Nephron progenitor cell (in vitro differentiated cells): ENCODE results near the gene ANKUB1.

Experiments used
- DNase-seq: peaks from one replicate; pipeline ENCODE4 v3.0.0; 2021
- H3K27ac Mint-ChIP-seq: 2 replicates; pipeline ENCODE4 v1.8.0; 2021; ENCODE audit warnings: mild to moderate bottlenecking, moderate library complexity, mixed read lengths
- H3K27me3 Mint-ChIP-seq: 2 replicates; pipeline ENCODE4 v1.8.0; 2021; ENCODE audit warnings: mild to moderate bottlenecking, low read depth, mixed read lengths; ENCODE audit not compliant: poor library complexity
- H3K36me3 Mint-ChIP-seq: 2 replicates; pipeline ENCODE4 v1.8.0; 2021; ENCODE audit warnings: low read depth, mixed read lengths
- H3K4me1 Mint-ChIP-seq: 2 replicates; pipeline ENCODE4 v1.8.0; 2021; ENCODE audit warnings: mixed read lengths
- H3K4me3 Mint-ChIP-seq: 2 replicates; pipeline ENCODE4 v1.8.0; 2021; ENCODE audit warnings: mild to moderate bottlenecking, moderate library complexity, mixed read lengths
- H3K9me3 Mint-ChIP-seq: 2 replicates; pipeline ENCODE4 v1.8.0; 2021; ENCODE audit warnings: mild to moderate bottlenecking, moderate library complexity, mixed read lengths
- TF ChIP-seq, protein P1 (sequence below): fragments of 200-600 bp; sonication (generic); IDR thresholded peaks from 2 replicates; pipeline ENCODE4 v1.5.0; 2021; ENCODE audit warnings: antibody characterized with exemption

ANKUB1 gene

DNA sequence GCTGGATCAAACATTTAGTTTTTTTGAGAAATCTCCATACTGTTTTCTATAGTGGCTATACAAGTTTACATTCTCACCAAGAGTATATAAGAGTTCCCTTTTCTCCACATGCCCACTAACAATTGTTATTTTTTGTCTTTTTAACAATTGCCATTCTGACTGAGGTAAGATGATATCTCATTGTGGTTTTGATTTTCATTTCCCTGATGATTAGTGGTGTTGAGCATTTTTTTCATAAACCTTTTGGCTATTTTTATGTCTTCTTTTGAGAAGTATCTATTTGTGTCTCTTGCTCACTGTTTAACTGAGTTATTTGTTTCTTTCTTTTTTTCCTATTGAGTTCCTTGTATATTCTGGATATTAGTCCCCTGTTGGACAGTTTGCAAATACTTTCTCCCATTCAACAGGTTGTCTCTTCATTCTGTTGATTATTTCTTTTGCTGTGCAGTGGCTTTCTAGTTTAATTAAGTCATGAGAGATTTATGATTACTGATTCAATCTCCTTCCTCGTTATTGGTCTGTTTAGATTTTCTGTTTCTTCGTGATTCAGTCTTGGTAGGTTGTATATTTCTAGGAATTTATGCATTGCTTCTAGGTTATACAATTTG, 13.9 kb upstream of the ANKUB1 start:
- Mint-ChIP-seq H3K4me1 (no peaks in the 10 kb centered on the region), H3K4me3 (no peak overlapping the region), H3K27me3 (peaks cover 7% of the 10 kb centered on the region), H3K9me3 (peaks cover 6% of the 10 kb centered on the region), H3K27ac (no peak overlapping the region), H3K36me3 (no peaks in the 10 kb centered on the region)
- no peak for DNase-seq
- TF ChIP-seq, protein P1, sequence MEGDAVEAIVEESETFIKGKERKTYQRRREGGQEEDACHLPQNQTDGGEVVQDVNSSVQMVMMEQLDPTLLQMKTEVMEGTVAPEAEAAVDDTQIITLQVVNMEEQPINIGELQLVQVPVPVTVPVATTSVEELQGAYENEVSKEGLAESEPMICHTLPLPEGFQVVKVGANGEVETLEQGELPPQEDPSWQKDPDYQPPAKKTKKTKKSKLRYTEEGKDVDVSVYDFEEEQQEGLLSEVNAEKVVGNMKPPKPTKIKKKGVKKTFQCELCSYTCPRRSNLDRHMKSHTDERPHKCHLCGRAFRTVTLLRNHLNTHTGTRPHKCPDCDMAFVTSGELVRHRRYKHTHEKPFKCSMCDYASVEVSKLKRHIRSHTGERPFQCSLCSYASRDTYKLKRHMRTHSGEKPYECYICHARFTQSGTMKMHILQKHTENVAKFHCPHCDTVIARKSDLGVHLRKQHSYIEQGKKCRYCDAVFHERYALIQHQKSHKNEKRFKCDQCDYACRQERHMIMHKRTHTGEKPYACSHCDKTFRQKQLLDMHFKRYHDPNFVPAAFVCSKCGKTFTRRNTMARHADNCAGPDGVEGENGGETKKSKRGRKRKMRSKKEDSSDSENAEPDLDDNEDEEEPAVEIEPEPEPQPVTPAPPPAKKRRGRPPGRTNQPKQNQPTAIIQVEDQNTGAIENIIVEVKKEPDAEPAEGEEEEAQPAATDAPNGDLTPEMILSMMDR: no peak

DNA sequence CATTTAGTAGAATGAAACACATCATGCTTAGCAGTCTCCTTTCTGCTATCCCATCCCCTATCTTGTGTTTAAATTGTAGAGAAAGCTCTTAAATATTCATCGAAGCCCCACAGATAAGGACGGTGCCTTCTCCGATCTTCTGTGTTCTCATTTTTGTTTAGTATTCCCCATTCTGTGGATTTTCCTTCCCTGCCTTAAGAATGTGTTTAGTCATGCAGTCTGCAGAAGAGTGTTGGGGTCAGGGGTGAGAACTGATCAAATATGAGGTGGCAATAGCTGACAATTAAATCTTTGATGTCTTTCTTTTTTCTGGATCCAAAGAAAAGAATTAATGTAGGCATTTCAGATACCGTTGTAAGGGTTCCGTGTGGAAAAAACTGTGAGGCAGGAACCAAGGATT, 9.3 kb upstream of the ANKUB1 start:
- peaks cover 19% of the 10 kb centered on the region for H3K9me3 Mint-ChIP-seq
- H3K36me3 Mint-ChIP-seq: no peaks in the 10 kb centered on the region
- H3K4me1 Mint-ChIP-seq: no peaks in the 10 kb centered on the region
- no peak for DNase-seq
- no peak overlapping the region for H3K4me3 Mint-ChIP-seq
- TF ChIP-seq, protein P1: no peak
- H3K27ac Mint-ChIP-seq: no peak overlapping the region
- peaks cover 12% of the 10 kb centered on the region for H3K27me3 Mint-ChIP-seq

DNA sequence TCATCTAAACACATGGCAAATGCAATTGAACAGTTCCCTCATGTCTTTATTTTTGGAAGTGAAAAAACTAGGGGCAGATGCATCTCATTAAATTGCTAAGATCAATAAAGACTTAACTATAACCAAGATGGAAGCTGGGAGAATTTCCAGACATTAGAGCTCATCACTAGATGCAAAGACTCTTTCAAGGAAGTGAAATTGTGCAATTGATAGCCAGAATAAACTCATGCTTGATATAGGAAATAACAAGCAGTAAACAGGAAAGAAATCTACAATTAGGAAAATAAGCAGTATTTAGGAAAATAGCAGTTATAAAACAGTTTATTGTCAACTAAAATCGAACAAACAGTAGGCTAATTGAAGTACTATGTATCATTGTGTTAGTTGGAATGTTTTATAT, 8.8 kb upstream of the ANKUB1 start:
- H3K9me3 Mint-ChIP-seq: peaks cover 19% of the 10 kb centered on the region
- H3K27ac Mint-ChIP-seq: no peak overlapping the region
- TF ChIP-seq, protein P1: no peak
- H3K27me3 Mint-ChIP-seq: peaks cover 9% of the 10 kb centered on the region
- no peaks in the 10 kb centered on the region for H3K36me3 Mint-ChIP-seq
- no peaks in the 10 kb centered on the region for H3K4me1 Mint-ChIP-seq
- no peak for DNase-seq
- H3K4me3 Mint-ChIP-seq: no peak overlapping the region

DNA sequence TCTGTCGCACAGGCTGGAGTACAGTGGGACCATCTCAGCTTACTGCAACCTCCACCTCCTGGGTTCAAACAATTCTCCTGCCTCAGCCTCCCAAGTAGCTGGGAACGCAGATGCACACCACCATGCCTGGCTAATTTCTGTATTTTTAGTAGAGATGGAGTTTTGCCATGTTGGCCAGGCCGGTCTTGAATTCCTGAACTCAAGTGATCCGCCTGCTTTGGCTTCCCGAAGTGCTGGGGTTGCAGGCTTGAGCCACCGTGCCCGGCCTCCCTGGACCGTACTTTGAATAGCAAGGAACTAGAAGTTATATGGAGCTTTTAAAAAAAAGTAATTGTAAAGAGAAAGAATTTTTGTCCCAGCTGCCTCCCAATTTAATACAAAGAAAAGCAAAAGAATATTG, 8.3 kb upstream of the ANKUB1 start:
- H3K4me3 Mint-ChIP-seq: no peak overlapping the region
- TF ChIP-seq, protein P1: no peak
- H3K27me3 Mint-ChIP-seq: peaks cover 6% of the 10 kb centered on the region
- H3K9me3 Mint-ChIP-seq: peaks cover 19% of the 10 kb centered on the region
- no peaks in the 10 kb centered on the region for H3K4me1 Mint-ChIP-seq
- H3K36me3 Mint-ChIP-seq: no peaks in the 10 kb centered on the region
- no peak for DNase-seq
- H3K27ac Mint-ChIP-seq: no peak overlapping the region

DNA sequence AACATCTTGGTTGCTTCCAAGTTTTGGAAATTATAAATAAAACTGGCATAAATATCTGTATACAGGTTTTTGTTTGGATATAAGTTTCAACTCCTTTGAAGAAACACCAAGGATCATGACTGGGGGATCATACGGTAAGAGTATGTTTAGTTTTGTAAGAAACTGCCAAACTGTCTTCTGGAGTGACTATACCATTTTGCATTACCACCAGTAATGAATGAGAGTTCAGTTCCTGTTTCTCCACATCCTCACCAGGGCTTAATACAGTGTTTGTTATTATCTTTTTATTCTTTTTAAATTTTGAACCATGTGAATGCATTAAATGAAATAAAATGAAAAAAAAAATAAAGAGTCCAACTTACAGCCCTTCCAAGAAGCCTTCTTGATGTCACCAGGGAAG, 3.7 kb upstream of the ANKUB1 start:
- Mint-ChIP-seq H3K4me1 (no peaks in the 10 kb centered on the region), H3K36me3 (no peaks in the 10 kb centered on the region), H3K9me3 (peaks cover 13% of the 10 kb centered on the region), H3K27me3 (peaks cover 9% of the 10 kb centered on the region), H3K4me3 (no peak overlapping the region), H3K27ac (no peak overlapping the region)
- TF ChIP-seq, protein P1: no peak
- DNase-seq: no peak

DNA sequence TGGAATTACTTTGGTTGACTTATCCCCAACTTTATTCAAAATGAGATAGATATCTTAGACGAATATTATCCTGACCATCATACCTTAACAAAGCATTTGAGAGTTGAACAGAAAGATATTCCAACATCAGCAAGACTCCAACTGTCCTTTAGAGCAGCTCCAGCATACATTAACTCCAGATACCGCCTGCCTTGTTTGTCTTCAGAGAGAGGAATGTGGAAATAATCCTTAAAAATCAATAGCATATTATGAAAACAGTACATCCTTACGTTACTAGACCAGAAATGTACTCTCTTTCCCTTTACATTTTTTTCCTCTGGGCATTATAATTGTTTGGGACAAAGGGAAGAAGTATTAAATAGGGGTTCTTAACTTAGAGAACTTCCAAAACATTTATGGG, 1.7 kb downstream of the ANKUB1 start:
- no peak overlapping the region for H3K4me3 Mint-ChIP-seq
- H3K27ac Mint-ChIP-seq: no peak overlapping the region
- no peaks in the 10 kb centered on the region for H3K36me3 Mint-ChIP-seq
- no peaks in the 10 kb centered on the region for H3K4me1 Mint-ChIP-seq
- TF ChIP-seq, protein P1: no peak
- no peak for DNase-seq
- peaks cover 5% of the 10 kb centered on the region for H3K9me3 Mint-ChIP-seq
- H3K27me3 Mint-ChIP-seq: peaks cover 31% of the 10 kb centered on the region
